Cardiac septum (tissue), 1 donor: ENCODE data around the gene PDP2. TPM values are rescaled to one million over a fixed set of nuclear protein-coding genes. Genes with fewer than 3 reads are reported as not detected.
"Not testable (repeated sequence)": the region's sequence is repeated elsewhere in the genome, so short reads cannot be mapped to it uniquely, and the experiment has no call there.

Experiments used
- DNase-seq: peaks from one replicate; pipeline ENCODE4 v3.0.0-alpha.2; 2020; ENCODE audit warnings: low spot score
- intact Hi-C: fragments of 100-400 bp; cut with DNase I; formaldehyde crosslinking; loops from one replicate; pipeline ENCODE4 v1.14.0; 2022
- total RNA-seq: library from RNA; stranded (reverse); fragmentation: NEBNext Ultra II Directional; extraction: Animal tissue kit (Norgen Biotek cat#: 25700); gene quantifications from one replicate; pipeline ENCODE4 v1.2.1, GENCODE V29; 2021
- donor health status: DM: no; HTN: no; CAD: no.

Gene PDP2
- total RNA-seq, 1 donor from 2014 or later, result 2.7 TPM

DNA sequence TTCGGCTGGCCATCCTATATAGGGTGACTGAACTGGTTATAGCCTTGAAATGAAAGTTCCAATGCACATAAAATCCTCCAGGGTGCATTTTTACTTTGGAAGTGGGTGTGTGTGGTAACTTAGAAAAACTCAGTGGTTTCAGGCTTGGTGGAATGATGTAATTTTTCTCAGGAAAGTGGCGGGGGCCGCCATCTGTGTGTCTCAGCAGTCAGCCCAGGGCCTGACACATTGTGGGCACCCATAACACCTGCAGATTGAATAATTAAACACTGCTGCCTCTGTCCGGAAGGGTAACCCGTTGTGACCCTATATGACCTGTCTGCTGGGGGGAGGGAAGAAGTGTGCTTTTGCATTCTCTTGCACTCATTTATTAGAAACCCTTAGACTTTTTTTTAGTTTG lies 2.2 kb upstream of the PDP2 start:
- intact Hi-C loops, result no loop called here
- no peak for DNase-seq

DNA sequence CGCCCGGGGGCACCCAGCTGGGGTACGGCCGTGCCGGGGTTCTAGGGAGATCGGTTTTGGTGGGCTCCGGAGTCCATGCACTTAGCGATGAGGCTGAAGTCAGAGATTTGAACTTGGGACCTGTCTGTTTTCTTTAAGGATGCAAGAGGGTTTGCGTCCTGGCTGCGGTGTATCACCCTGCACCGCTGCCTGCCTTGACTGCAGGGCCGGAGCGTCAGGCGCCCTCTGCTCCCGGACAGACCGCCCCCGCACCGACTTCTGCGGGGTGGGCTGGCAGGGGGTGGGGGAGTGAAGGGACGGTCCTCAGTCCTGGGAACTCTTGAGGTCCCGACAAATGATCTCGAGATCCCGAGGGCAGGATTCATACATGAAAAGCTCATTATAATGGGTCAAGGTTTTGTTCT lies 701 bp downstream of the PDP2 start:
- intact Hi-C loops, result no loop called here
- DNase-seq, result no peak

DNA sequence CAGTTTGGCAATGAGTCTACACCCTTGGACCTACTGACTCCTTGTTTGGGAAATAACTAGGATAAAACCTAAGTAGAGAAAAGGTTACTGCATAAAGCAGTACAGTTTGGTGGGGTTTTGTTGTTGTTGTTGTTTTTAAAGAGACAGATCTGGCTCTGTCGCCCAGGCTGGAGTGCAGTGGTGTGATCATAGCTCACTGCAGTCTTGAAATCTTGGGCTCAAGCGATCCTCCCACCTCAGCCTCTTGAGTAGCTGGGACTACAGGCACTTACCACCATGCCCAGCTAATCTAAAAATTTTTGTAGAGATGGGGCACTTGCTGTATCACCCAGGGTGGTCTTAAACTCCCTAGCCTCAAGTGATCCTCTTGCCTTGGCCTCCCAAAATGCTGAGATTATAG lies 1.2 kb downstream of the PDP2 start:
- intact Hi-C loops, result no loop called here
- no peak for DNase-seq

DNA sequence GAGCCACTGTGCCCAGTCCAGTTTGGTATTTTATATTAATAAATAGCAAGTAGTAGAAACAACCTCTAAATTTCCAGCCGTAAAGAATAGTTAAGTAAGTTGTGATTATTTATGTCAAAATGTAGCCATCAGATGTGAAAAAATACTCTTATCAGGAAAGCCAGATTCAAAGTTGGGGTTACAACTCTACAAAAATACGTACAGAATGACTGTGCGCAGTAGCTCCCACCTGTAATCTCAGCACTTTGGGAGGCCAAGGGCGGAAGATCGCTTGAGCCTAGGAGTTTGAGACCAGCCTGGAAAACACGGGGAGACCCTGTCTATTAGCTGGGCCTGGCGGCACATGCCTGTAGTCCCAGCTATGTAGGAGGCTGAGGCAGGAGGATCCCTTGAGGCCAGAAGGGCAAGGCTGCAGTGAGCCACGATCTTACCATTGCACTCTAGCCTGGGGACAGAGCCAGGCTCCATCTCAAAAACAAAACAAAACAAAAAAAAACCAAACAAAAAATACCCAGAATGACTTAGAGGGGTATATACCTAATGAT lies 1.7 kb downstream of the PDP2 start:
- intact Hi-C loops, result no loop called here
- DNase-seq, result no peak

DNA sequence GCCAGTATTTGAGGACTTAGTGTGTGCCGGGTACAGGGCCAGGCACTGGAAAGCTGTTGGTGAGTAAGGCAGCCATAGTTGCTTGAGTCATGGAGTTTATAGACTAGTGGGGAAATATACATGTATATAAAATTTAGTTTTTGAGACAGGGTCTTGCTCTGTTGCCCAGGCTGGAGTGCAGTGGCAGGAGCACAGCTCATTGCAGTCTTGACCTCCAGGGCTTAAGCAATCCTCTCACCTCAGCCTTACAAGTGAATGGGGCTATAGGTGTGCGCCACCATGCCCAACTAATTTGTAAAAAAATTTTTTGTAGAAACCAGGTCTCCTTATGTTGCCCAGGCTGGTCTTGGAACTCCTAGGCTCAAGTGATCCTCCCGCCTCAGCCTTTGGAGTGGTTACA lies 2.4 kb downstream of the PDP2 start:
- intact Hi-C loops, result no loop called here

DNA sequence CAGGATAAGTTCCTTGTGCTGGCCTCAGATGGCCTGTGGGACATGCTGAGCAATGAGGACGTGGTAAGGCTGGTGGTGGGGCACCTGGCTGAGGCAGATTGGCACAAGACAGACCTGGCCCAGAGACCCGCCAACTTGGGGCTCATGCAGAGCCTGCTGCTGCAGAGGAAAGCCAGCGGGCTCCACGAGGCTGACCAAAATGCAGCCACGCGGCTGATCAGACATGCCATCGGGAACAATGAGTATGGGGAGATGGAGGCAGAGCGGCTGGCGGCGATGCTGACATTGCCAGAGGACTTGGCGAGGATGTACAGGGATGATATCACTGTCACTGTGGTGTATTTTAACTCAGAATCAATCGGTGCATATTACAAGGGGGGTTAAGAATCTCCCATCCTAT lies 5.2 kb downstream of the PDP2 start:
- no peak for DNase-seq
- intact Hi-C loops, result no loop called here

More for the DNA sequence above, 2.4 kb downstream of the PDP2 start:
- no peak for DNase-seq

DNA sequence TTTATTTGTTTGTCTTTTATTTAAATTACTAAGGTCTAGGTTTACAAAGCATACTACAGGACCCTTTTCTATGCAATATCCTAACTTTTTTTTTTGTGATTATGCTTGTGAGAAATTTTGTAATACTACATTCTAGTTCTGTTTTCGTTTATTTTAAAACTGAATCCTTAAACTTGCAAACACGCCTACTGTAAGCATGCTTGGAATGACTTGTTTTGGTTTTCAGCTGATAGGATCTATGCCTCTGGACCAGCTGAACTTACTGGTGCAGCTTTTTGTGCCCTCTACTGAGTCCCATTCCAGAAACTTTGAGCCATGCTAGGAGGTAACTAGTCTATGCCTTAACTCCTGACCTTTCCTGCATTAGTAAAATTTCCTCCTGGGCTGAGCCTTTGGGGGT lies 6.0 kb downstream of the PDP2 start:
- intact Hi-C loops, result no loop called here

DNA sequence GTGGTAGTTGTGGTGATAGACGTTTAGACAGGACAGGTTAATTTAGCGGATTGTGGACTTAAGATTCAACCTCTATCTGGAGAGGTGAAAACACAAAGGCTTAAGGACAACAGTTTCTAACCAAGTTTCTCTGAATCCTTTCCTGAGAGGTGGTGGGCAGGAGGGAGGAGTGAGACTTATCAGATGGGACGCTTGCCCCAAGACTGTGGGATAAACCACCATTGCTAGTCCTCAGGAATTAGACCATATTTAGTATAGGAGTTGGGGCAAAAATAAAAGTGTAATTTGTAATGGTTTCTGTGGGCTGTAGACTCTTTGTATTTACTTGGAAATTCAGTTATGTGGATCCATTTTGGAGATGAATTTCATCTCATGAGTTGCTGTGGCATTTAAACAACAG lies 6.6 kb downstream of the PDP2 start:
- no peak for DNase-seq
- intact Hi-C loops, result no loop called here

More for the DNA sequence above, 6.0 kb downstream of the PDP2 start:
- no peak for DNase-seq

DNA sequence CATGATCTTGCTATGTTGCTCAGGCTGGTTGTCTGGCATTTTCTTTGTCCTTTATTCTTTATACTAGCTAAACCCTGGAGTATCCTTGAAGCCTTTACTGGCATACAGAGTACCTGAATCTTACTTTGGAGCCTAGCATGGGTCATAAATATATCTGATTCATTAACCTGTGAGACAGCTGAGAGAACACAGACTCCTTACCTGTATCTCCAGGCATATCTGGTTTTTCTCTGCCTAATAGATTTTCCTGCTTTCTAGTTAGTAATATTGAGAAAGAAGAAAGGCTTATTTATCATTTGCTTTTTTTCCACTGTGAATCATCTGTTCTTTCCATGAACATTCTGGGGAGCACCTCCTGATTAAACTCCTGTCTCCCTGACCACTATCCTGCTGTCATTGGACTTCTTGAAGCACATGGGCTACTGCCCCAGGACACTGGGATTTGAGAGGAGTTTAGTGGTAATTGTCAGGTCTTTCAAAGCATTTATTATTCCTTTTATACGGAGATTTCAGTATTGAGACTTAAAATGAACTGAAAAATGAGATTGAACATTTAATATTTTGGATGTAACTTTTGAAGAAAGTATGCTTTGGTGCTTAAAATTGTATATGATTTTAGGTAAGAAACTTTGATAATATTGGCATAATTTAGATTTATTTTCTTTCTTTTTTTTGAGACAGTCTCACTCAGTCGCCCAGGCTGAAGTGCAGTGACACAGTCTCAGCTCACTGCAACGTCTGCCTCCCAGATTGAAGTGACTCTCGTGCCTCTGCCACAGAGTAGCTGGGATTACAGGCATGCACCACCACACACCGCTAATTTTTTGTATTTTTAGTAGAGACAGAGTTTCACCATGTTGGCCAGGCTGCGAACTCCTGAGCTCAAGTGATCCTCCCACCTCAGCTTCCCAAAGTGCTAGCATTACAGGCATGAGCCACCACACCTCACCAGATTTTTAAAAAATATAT lies 8.6 kb downstream of the PDP2 start:
- no peak for DNase-seq
- intact Hi-C loops, result no loop called here

DNA sequence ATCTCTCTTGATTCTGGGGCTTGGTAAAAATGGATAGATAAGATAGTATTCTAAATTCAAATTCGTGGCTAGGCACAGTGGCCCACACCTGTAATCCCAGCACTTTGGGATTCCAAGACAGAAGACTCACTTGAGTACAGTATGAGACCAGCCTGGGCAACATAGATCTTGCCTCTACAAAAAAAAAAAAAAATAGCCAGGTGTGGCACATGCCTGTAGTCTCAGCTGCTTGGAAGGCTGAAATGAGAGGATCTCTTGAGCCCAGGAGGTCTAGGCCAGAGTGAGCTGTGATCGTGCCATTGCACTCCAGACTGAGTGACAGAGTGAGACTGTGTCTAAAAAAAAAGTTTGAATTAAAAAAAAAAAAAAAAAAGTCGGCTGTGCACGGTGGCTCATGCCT lies 9.3 kb downstream of the PDP2 start:
- intact Hi-C loops, result no loop called here
- DNase-seq, result no peak

DNA sequence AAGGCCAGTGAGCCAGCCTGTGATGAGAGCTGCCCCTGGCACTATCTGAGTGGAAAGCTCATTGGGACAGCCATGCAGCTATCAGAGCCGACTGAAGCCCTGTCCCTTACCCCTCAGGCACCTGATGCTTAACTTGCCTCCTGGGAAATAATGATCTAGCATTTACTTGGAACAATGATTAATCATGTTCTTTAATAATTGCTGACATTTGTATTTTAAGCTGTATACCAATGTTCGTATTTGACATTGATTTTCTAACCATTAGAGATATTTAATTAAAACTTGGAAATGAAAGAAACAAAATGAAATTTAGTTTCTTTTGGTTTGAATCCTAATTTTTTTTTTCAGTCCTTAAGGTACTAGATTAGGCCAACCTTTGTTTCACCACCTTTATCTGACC lies 10.5 kb downstream of the PDP2 start:
- DNase-seq, result no peak
- intact Hi-C loops, result no loop called here

DNA sequence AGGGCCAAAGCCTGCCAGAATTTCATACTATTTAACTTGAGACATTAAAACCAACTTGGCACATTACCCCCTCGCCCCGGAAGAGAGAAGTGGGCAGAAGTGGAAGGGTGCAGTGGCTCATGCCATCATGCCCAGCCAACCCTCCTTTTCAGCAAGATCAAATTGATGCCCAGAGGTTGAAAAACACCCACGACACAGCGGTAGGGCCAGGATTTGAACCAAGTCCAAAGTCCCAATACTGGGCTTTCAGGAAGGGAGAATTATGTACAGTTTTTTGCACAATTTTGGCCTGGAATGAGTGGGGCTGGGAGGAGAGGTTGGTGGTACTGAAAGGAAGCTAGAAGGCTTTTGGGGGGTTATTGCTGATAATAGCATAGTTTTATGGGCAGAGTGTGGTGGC lies 11.0 kb downstream of the PDP2 start:
- intact Hi-C loops, result no loop called here
- DNase-seq, result no peak

DNA sequence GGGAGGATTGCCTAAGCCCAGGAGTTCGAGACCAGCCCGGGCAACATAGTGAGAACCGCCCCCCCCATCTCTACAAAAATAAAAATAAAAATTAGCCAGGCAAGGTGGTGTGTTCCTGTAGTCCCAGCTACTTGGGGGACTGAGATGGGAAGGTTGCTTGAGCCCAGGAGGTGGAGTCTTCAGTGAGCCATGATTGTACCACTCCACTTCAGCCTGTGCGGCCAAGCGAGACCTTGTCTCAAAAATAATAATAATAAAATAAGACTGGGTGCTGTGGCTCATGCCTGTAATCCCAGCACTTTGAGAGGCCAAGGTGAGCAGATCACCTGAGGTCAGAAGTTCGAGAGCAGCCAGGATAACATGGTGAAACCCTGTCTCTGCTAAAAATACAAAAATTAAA lies 11.5 kb downstream of the PDP2 start:
- no peak for DNase-seq
- intact Hi-C loops, result no loop called here

DNA sequence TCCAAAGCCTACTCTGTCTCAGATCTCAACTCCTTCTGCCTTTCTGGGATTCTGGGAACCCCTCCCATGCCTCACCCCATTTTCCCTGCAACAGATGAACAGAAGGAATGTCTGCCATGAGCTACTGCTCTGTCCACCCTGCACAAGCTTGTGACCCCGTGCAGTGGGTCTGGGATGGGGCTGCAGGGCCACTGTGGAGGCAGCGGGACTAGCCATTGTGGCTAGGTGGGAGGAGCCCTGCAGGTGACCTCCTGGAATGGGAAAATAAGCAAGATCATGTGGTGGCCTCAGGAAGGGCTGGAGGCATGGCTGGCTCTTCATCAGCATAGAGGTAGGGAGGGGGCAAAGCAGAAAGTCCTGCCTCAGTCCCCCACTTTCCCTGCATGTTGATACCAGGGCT lies 13.7 kb downstream of the PDP2 start:
- intact Hi-C loops, result no loop called here
- no peak for DNase-seq

DNA sequence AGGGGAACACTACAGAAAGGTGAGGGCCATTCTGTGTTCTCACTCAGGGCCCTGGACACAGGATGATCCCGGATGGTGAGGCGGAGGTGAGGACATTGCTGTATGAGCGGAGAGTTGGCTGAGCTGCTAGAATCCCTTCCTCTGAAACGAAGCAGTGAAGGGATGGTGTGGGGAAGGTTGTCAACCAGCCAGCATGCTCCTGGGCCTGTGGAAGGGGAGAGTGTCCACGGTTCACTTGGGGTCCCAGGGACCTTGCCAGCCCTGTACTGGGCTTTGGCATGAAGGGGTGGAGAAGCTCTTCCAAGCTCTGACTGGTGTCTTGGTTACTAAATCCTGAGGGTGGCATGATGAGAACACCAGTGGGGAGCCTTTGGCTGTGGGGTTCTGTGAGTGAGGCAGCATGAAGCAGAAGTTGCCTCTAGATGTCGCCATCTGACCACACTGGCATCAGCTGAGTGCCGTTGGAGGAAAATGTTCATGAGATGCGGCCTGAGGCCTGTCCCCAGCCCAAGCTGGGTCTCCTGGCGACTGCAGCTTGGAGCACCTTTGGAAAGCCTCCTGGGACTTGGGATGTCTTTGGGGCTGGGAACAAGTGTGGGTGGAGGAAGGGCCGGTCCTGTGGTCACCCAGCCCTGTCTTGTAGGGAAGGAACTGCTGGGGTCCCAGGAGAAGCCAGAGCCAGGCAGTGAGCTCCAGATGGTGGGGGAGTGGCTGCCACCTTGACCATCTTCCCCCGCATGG lies 14.8 kb downstream of the PDP2 start:
- no peak for DNase-seq
- intact Hi-C loops, result loop anchor here (1.0 to 5.0 kb wide), 2 partner anchors 52 to 262 kb away; partner anchors contain the start of genes FBXL8 and TRADD

DNA sequence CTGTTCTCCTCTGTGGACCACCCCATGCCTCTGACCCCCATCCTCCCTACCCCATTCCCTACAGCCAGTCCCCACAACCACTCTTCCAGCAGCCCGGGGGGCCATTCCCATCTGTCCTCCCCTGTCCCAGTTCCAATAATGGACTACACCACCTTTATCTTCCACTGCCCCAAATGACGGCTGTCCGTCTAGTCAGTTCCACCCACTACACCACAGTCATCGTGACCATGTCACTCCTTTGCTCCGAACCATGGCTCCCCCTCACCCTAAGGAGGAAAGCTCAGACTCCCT lies 15.3 kb downstream of the PDP2 start:
- DNase-seq, result no peak
- intact Hi-C loops, result loop anchor here (1.0 to 5.0 kb wide), 2 partner anchors 52 to 262 kb away; partner anchors contain the start of genes FBXL8 and TRADD

DNA sequence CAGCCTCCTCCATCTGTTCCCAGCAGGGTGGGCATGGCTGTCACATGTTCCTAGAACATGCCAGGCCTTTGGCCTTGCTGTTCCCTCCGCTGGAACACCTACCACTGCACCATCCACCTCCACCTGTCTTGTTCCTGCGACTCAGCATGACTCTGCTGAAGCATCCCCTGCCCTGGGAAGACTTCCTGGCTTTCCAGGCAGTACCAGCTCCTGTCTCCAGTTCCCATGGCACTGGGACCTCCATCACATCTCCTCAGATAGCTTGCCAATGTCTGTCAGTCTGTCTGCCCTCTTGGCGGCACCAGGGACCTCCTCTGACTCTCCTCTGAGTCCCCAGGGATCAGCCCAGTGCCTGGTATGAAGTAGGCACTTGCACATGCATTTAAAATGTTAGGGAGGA lies 15.7 kb downstream of the PDP2 start:
- DNase-seq, result no peak
- intact Hi-C loops, result loop anchor here (1.0 to 5.0 kb wide), 2 partner anchors 51 to 261 kb away; partner anchors contain the start of genes FBXL8 and TRADD

DNA sequence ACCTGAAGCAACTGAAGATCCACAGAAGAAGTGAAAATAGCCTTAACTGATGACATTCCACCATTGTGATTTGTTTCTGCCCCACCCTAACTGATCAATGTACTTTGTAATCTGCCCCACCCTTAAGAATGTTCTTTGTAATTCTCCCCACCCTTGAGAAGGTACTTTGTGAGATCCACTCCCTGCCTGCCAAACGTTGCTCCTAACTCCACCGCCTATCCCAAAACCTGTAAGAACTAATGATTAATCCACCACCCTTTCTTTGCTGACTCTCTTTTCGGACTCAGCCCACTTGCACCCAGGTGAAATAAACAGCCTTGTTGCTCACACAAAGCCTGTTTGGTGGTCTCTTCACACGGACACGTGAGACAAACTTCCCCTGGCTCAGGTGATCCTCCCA lies 16.4 kb downstream of the PDP2 start:
- DNase-seq, result not testable (repeated sequence)
- intact Hi-C loops, result loop anchor here (5.0 kb wide), 1 partner anchor 261 kb away; the partner anchor contains the start of genes FBXL8 and TRADD

DNA sequence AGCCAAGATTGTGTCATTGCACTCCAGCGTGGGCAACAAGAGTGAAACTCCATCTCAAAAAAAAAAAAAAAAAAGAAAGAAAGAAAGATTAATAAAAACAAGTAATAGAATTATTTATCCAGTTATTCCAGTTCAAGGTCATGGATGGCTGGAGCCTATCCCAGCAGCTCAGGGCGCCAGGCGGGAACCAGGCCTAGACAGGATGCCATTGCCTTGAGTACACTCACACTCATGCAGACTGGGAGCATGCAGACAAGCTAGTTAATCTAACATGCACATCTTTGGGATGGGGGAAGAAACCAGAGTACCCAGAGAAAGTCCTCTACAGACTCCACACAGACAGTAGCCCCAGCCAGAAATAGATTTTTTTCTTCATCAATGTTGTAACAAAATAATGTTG lies 17.9 kb downstream of the PDP2 start:
- intact Hi-C loops, result loop anchor here (5.0 kb wide), 1 partner anchor 259 kb away; the partner anchor contains the start of genes FBXL8 and TRADD
- no peak for DNase-seq

DNA sequence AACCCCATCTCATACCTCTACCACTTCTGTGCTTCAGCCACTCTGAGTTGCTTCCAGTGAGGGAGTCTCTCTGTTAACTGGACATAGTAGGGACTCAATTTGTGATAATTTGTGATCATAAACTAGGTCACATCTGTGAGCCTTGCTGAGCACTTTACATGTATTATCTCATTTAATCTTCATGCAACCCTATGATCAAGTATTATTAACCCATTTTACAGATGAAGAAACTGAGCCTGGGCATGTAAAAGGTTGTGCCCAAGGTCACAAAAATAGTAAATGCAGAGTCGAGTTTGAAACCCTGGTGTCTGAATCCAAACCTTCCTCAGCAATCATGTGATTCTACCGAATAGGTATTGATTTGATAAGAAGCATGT lies 18.6 kb downstream of the PDP2 start:
- DNase-seq, result no peak
- intact Hi-C loops, result loop anchor here (5.0 kb wide), 1 partner anchor 258 kb away; the partner anchor contains the start of genes FBXL8 and TRADD
